K562 (cell line): ENCODE data around the gene LBHD1. TPM values are rescaled to one million over a fixed set of nuclear protein-coding genes. Genes with fewer than 3 reads are reported as not detected.

Experiments used
- BCL6 ChIP-seq: fragments of 250-450 bp; sonication (Bioruptor Pico); IDR thresholded peaks from 2 replicates; pipeline ENCODE4 v1.4.0; 2020
- CBFA2T3 ChIP-seq: fragments of 450-650 bp; IDR thresholded peaks from 2 replicates; pipeline ENCODE4 v1.6.1; 2017
- CEBPZ ChIP-seq: fragments of 150-350 bp; IDR thresholded peaks from 2 replicates; pipeline ENCODE4 v1.6.1; 2014; ENCODE audit warnings: low read depth, mild to moderate bottlenecking, low read length, borderline replicate concordance
- DMBX1 ChIP-seq: fragments of 250-450 bp; sonication (Bioruptor Pico); IDR thresholded peaks from 2 replicates; pipeline ENCODE4 v1.8.0; 2022; ENCODE audit warnings: inconsistent platforms, mild to moderate bottlenecking, moderate library complexity, borderline replicate concordance
- FIP1L1 ChIP-seq: fragments of 200-400 bp; formaldehyde crosslinking; IDR thresholded peaks from 2 replicates; pipeline ENCODE4 v1.6.1; 2018; ENCODE audit warnings: mild to moderate bottlenecking, low read depth, low read length; ENCODE audit not compliant: poor library complexity, severe bottlenecking
- HCFC1 ChIP-seq: IDR thresholded peaks from 2 replicates; pipeline ENCODE4 v1.6.1; 2012; ENCODE audit warnings: low read depth, low read length, improper control_type of control experiment
- HDAC6 ChIP-seq: IDR thresholded peaks from 2 replicates; pipeline ENCODE4 v1.6.1; 2012; ENCODE audit warnings: low read depth, mild to moderate bottlenecking, control low read depth, inconsistent platforms, low read length, moderate library complexity
- HNRNPLL ChIP-seq: fragments of 200-400 bp; formaldehyde crosslinking; IDR thresholded peaks from 2 replicates; pipeline ENCODE4 v1.6.1; 2017; ENCODE audit warnings: low read length, low read depth, mild to moderate bottlenecking; ENCODE audit not compliant: poor library complexity, severe bottlenecking
- HOXB6 ChIP-seq: fragments of 250-450 bp; sonication (Bioruptor Pico); IDR thresholded peaks from 2 replicates; pipeline ENCODE4 v1.5.1; 2022; ENCODE audit warnings: mild to moderate bottlenecking, borderline replicate concordance
- LCOR ChIP-seq: sonication (generic); formaldehyde crosslinking; IDR thresholded peaks from 2 replicates; pipeline ENCODE4 v1.8.0; 2022; ENCODE audit warnings: mild to moderate bottlenecking, missing genetic modification reagents
- PHB2 ChIP-seq: fragments of 450-650 bp; IDR thresholded peaks from 2 replicates; pipeline ENCODE4 v1.6.1; 2017; ENCODE audit warnings: low read depth
- POU5F1 ChIP-seq: fragments of 150-350 bp; IDR thresholded peaks from 2 replicates; pipeline ENCODE4 v1.6.1; 2014; ENCODE audit warnings: borderline replicate concordance, low read length, low read depth, mild to moderate bottlenecking; ENCODE audit not compliant: partially characterized antibody
- PTTG1 ChIP-seq: fragments of 450-650 bp; IDR thresholded peaks from 2 replicates; pipeline ENCODE4 v1.6.1; 2016; ENCODE audit warnings: low read depth, mild to moderate bottlenecking, missing genetic modification characterization, missing compliant biosample characterization
- RAD51 ChIP-seq: fragments of 450-650 bp; IDR thresholded peaks from 2 replicates; pipeline ENCODE4 v1.7.1; 2016; ENCODE audit warnings: low read depth, mild to moderate bottlenecking, borderline replicate concordance
- RNF2 ChIP-seq: sonication (generic); IDR thresholded peaks from 2 replicates; pipeline ENCODE4 v1.6.1; 2016
- SMAD3 ChIP-seq: fragments of 450-650 bp; formaldehyde crosslinking; conservative IDR thresholded peaks from 2 replicates; pipeline ENCODE4 v1.4.0; 2020; ENCODE audit warnings: mild to moderate bottlenecking
- SMARCB1 ChIP-seq: IDR thresholded peaks from 2 replicates; pipeline ENCODE4 v1.6.1; 2011; ENCODE audit warnings: improper control_type of control experiment, low read depth; ENCODE audit not compliant: insufficient read length
- STAT5B ChIP-seq: fragments of 250-450 bp; sonication (Bioruptor Pico); IDR thresholded peaks from 2 replicates; pipeline ENCODE4 v1.8.0; 2021; ENCODE audit warnings: mild to moderate bottlenecking, inconsistent platforms
- TCF3 ChIP-seq: sonication (generic); formaldehyde crosslinking; IDR thresholded peaks from 2 replicates; pipeline ENCODE4 v1.4.0; 2020; ENCODE audit warnings: mild to moderate bottlenecking, missing genetic modification reagents
- TCF7L2 ChIP-seq: fragments of 150-350 bp; IDR thresholded peaks from 2 replicates; pipeline ENCODE4 v1.6.1; 2016; ENCODE audit warnings: low read depth, mild to moderate bottlenecking, low read length, moderate library complexity
- TRIM24 ChIP-seq, 2 experiments: fragments of 450-650 bp; IDR thresholded peaks; 2 replicates each; pipeline ENCODE4 v1.6.1; 2016
- USF2 ChIP-seq: sonication (generic); formaldehyde crosslinking; IDR thresholded peaks from 2 replicates; pipeline ENCODE4 v1.5.0; 2020; ENCODE audit warnings: missing genetic modification reagents
- ZBTB33 ChIP-seq: sonication (generic); formaldehyde crosslinking; IDR thresholded peaks from 2 replicates; pipeline ENCODE4 v1.8.1; 2023; ENCODE audit warnings: mild to moderate bottlenecking, missing genetic modification reagents
- ZNF175 ChIP-seq: fragments of 200-800 bp; sonication (Bioruptor generic); IDR thresholded peaks from 2 replicates; pipeline ENCODE4 v1.6.1; 2016; ENCODE audit warnings: low read depth, mild to moderate bottlenecking, missing genetic modification characterization, missing compliant biosample characterization
- ZNF23 ChIP-seq: fragments of 250-450 bp; sonication (Bioruptor Pico); IDR thresholded peaks from 2 replicates; pipeline ENCODE4 v1.4.0; 2020; ENCODE audit warnings: mild to moderate bottlenecking
- ZNF507 ChIP-seq: conservative IDR thresholded peaks from 2 replicates; pipeline ENCODE4 v1.6.1; 2017; ENCODE audit warnings: missing genetic modification characterization, missing compliant biosample characterization
- polyA plus RNA-seq, 8 experiments: library from polyadenylated mRNA; depleted of rRNA in 4 of 8; stranded (reverse) in 5 of 8; unstranded in 3 of 8; fragments of >200 nt; fragmentation: Nextera tagmentation in 2 of 8; fragmentation: Illumina TruSeq in 1 of 8; extraction: Ambion mirVana in 2 of 8; extraction: Trizol in 1 of 8; gene quantifications; 2 replicates each; pipeline versions ENCODE4 v1.2.1 to v1.2.3, GENCODE V29; 2011 to 2014; ENCODE audit warnings: inconsistent platforms in 1 of 8, missing spikeins in 1 of 8
- total RNA-seq, 7 experiments: library from RNA; depleted of rRNA in 6 of 7; stranded (reverse); fragments of >200 nt in 6 of 7; fragmentation: Illumina TruSeq in 2 of 7; extraction: Trizol in 2 of 7; gene quantifications; 2 replicates each; pipeline versions ENCODE4 v1.2.1 to v1.2.3, GENCODE V29; 2011 to 2021; ENCODE audit warnings: low replicate concordance in 1 of 7

The LBHD1 gene
- total and polyA plus RNA-seq, 9 of the 15 experiments (the other 6 are each of a cell fraction or from before 2014, with no cell fraction given): 2.6 to 28.0 (median 12.5) TPM

- TF ChIP-seq POU5F1 (no peak), ZNF507 (tag) (no peak), ZNF23 (CRISPR knock-in tag) (no peak), RAD51 (no peak), HOXB6 (CRISPR knock-in tag) (no peak), LCOR (CRISPR knock-in tag) (0 out of 2 replicates have a peak, but pooled peaks have one; percentile 20), HDAC6 (no peak), ZNF175 (CRISPR knock-in tag) (no peak), DMBX1 (no peak), TCF7L2 (peak; percentile 84), TCF3 (no peak), STAT5B (no peak), FIP1L1 (no peak), USF2 (CRISPR knock-in tag) (no peak), SMARCB1 (no peak), CEBPZ (no peak), CBFA2T3 (no peak), SMAD3 (CRISPR knock-in tag) (no peak), PTTG1 (tag) (no peak), PHB2 (no peak), HCFC1 (no peak), TRIM24 (IDR thresholded peaks at IDR 0.05) (no peak), BCL6 (CRISPR knock-in tag) (no peak), HNRNPLL (no peak), ZBTB33 (CRISPR knock-in tag) (peak; percentile 69), RNF2 (no peak)
Measured at GRCh38 chr11:62707277-62707861, 35.3 kb upstream of the LBHD1 start, which contains the start of the genes BSCL2 and GNG3 (continued).
